ENCODE data around the gene KLHL11.

The KLHL11 gene

DNA sequence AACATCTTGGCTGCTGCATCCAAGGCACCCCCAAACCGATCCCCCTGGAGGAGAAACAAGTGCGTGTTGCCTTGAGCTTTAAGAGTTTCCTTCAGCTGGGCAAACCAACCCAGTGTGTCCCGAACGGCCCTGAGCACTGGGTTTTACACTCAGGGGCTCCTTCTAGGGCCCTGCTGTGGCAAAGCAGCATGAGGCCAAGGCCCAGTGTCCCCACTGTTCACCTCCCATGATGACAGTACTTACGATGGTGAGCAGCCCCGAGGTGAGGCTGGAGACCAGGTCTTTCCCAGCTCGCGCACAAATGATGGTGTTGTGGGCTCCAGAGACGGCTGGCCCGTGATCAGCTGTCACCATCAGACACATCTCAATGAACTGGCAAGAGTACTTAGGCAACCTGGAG lies 6.6 kb upstream of the KLHL11 start:
- H3K4me1 ChIP-seq (ENCODE audit: control insufficient read depth, low read length) = no peaks in the 10 kb centered on the region
- no peak overlapping the region for H3K4me3 ChIP-seq (ENCODE audit: low read length)
- H3K9me2 ChIP-seq (replicated peaks; ENCODE audit: control insufficient read depth, low read length) = no peaks in the 10 kb centered on the region
- no peaks in the 10 kb centered on the region for H3K27me3 ChIP-seq (ENCODE audit: control insufficient read depth, low read length)
- no peaks in the 10 kb centered on the region for H4K20me1 ChIP-seq (ENCODE audit: control insufficient read depth, insufficient read depth, low read depth, low read length)
- peaks cover 15% of the 10 kb centered on the region for H3F3A ChIP-seq (ENCODE audit: control insufficient read depth, insufficient read depth)
- TF ChIP-seq EZH2phosphoT487 (IDR thresholded peaks at IDR 0.05; ENCODE audit: borderline replicate concordance, low read length) (no peak), CTCF (IDR thresholded peaks at IDR 0.05; ENCODE audit: low read depth, low read length, poor library complexity, severe bottlenecking) (no peak)
- no peak overlapping the region for H3K4me2 ChIP-seq (ENCODE audit: low read length)
- no peaks in the 10 kb centered on the region for H3K9me3 ChIP-seq (ENCODE audit: control insufficient read depth, insufficient read depth, low read length)
- H3K27ac ChIP-seq (ENCODE audit: low read depth, low read length) = no peak overlapping the region
- peaks cover 68% of the 10 kb centered on the region for H3K36me3 ChIP-seq (ENCODE audit: control insufficient read depth, low read length)
- no peaks in the 10 kb centered on the region for H3K79me2 ChIP-seq (ENCODE audit: control insufficient read depth, low read length)

DNA sequence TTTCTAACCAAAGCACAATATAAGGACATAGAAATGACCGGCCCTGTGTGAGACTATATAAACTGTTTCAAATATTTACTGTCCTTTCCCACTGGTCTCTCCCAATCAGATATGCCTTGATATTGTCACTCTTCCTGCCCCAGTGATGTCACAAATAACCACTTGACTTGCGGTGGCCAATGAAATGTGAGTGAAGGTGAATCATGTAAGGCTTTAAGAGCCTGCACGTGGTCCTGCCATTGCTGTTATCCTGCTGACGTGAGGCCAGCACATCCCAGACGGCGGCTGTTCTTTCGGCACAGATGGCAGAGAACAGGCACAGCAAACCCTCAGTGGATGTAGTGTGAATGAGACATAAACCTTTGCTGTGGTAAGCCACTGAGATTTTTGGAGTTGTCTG lies 5.4 kb upstream of the KLHL11 start:
- Histone ChIP-seq H3K27me3 (ENCODE audit: control insufficient read depth, low read length) (no peaks in the 10 kb centered on the region), H3K4me1 (ENCODE audit: control insufficient read depth, low read length) (peaks cover 2% of the 10 kb centered on the region), H3K9me3 (ENCODE audit: control insufficient read depth, insufficient read depth, low read length) (no peaks in the 10 kb centered on the region), H3K27ac (ENCODE audit: low read depth, low read length) (no peak overlapping the region), H3K4me3 (ENCODE audit: low read length) (no peak overlapping the region), H3K36me3 (ENCODE audit: control insufficient read depth, low read length) (peaks cover 72% of the 10 kb centered on the region), H3F3A (ENCODE audit: control insufficient read depth, insufficient read depth) (peaks cover 16% of the 10 kb centered on the region), H3K4me2 (ENCODE audit: low read length) (no peak overlapping the region), H3K9me2 (replicated peaks; ENCODE audit: control insufficient read depth, low read length) (no peaks in the 10 kb centered on the region), H3K79me2 (ENCODE audit: control insufficient read depth, low read length) (no peaks in the 10 kb centered on the region), H4K20me1 (ENCODE audit: control insufficient read depth, insufficient read depth, low read depth, low read length) (no peaks in the 10 kb centered on the region)
- TF ChIP-seq EZH2phosphoT487 (IDR thresholded peaks at IDR 0.05; ENCODE audit: borderline replicate concordance, low read length) (no peak), CTCF (IDR thresholded peaks at IDR 0.05; ENCODE audit: low read depth, low read length, poor library complexity, severe bottlenecking) (no peak)

DNA sequence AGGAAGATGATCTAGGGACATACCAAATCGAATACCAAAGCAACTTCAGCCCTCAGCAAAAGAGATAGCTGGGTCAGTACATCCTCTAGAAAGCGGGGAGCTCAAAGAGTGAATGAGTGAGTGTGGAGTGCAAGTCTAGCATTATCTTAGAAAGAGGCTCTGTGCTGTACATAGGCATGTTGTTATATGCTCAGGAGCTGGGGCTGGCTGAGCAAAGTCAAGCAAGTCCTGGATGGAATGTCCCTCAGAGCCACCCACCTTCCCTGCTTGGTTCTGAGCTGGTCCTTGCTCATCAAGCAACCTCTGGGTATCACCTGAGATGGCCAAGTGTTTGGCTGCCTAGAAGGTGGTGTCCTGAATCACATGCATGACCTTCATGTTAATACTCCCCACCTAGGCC lies 4.9 kb upstream of the KLHL11 start:
- TF ChIP-seq EZH2phosphoT487 (IDR thresholded peaks at IDR 0.05; ENCODE audit: borderline replicate concordance, low read length) = no peak
- TF ChIP-seq CTCF (IDR thresholded peaks at IDR 0.05; ENCODE audit: low read depth, low read length, poor library complexity, severe bottlenecking) = no peak
- H3F3A ChIP-seq (ENCODE audit: control insufficient read depth, insufficient read depth) = peaks cover 16% of the 10 kb centered on the region
- no peaks in the 10 kb centered on the region for H3K9me2 ChIP-seq (replicated peaks; ENCODE audit: control insufficient read depth, low read length)
- H3K36me3 ChIP-seq (ENCODE audit: control insufficient read depth, low read length) = peaks cover 72% of the 10 kb centered on the region
- H4K20me1 ChIP-seq (ENCODE audit: control insufficient read depth, insufficient read depth, low read depth, low read length) = no peaks in the 10 kb centered on the region
- H3K27ac ChIP-seq (ENCODE audit: low read depth, low read length) = no peak overlapping the region
- H3K9me3 ChIP-seq (ENCODE audit: control insufficient read depth, insufficient read depth, low read length) = no peaks in the 10 kb centered on the region
- H3K27me3 ChIP-seq (ENCODE audit: control insufficient read depth, low read length) = no peaks in the 10 kb centered on the region
- H3K79me2 ChIP-seq (ENCODE audit: control insufficient read depth, low read length) = peaks cover under 1% of the 10 kb centered on the region
- H3K4me2 ChIP-seq (ENCODE audit: low read length) = no peak overlapping the region
- no peak overlapping the region for H3K4me3 ChIP-seq (ENCODE audit: low read length)
- peaks cover 5% of the 10 kb centered on the region for H3K4me1 ChIP-seq (ENCODE audit: control insufficient read depth, low read length)

DNA sequence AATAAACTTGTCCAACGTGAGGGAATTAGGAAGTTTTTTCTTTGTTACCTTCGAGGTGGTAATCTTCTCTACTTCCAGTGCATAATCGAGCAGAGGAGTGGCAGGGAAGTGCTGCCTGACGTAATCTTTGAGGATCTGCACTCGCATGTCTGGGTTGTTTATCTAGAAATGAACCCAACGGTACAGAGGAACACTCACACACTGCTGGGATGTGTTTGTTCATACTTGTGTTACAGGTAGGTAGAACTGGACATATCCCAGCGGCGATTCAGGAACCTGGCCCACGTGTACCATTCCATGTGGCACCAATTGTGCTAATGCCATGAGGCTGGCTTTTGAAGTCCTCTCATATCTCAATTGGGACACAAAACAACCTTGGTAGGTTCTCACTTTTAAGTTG lies 4.2 kb upstream of the KLHL11 start:
- Histone ChIP-seq H3F3A (ENCODE audit: control insufficient read depth, insufficient read depth) (peaks cover 16% of the 10 kb centered on the region), H3K4me3 (ENCODE audit: low read length) (no peak overlapping the region), H3K4me1 (ENCODE audit: control insufficient read depth, low read length) (peaks cover 5% of the 10 kb centered on the region), H3K79me2 (ENCODE audit: control insufficient read depth, low read length) (peaks cover 8% of the 10 kb centered on the region), H3K9me3 (ENCODE audit: control insufficient read depth, insufficient read depth, low read length) (no peaks in the 10 kb centered on the region), H3K36me3 (ENCODE audit: control insufficient read depth, low read length) (peaks cover 73% of the 10 kb centered on the region), H3K9me2 (replicated peaks; ENCODE audit: control insufficient read depth, low read length) (no peaks in the 10 kb centered on the region), H3K27me3 (ENCODE audit: control insufficient read depth, low read length) (no peaks in the 10 kb centered on the region), H4K20me1 (ENCODE audit: control insufficient read depth, insufficient read depth, low read depth, low read length) (no peaks in the 10 kb centered on the region), H3K4me2 (ENCODE audit: low read length) (no peak overlapping the region), H3K27ac (ENCODE audit: low read depth, low read length) (no peak overlapping the region)
- no peak for TF ChIP-seq EZH2phosphoT487 (IDR thresholded peaks at IDR 0.05; ENCODE audit: borderline replicate concordance, low read length)
- no peak for TF ChIP-seq CTCF (IDR thresholded peaks at IDR 0.05; ENCODE audit: low read depth, low read length, poor library complexity, severe bottlenecking)
